Vein endothelial cell (primary cell): Measurements from ENCODE around the gene PELI2. TPM values are rescaled to one million over a fixed set of nuclear protein-coding genes. Genes with fewer than 3 reads are reported as not detected.

ENCODE experiments used
- total RNA-seq: library from RNA; depleted of rRNA; stranded (reverse); fragments of >200 nt; gene quantifications from 2 replicates; pipeline ENCODE4 v1.2.3, GENCODE V29; 2012

The PELI2 gene, protein sequence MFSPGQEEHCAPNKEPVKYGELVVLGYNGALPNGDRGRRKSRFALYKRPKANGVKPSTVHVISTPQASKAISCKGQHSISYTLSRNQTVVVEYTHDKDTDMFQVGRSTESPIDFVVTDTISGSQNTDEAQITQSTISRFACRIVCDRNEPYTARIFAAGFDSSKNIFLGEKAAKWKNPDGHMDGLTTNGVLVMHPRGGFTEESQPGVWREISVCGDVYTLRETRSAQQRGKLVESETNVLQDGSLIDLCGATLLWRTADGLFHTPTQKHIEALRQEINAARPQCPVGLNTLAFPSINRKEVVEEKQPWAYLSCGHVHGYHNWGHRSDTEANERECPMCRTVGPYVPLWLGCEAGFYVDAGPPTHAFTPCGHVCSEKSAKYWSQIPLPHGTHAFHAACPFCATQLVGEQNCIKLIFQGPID
- total RNA-seq, result 11.3 and 13.7 TPM in 2 replicates

DNA sequence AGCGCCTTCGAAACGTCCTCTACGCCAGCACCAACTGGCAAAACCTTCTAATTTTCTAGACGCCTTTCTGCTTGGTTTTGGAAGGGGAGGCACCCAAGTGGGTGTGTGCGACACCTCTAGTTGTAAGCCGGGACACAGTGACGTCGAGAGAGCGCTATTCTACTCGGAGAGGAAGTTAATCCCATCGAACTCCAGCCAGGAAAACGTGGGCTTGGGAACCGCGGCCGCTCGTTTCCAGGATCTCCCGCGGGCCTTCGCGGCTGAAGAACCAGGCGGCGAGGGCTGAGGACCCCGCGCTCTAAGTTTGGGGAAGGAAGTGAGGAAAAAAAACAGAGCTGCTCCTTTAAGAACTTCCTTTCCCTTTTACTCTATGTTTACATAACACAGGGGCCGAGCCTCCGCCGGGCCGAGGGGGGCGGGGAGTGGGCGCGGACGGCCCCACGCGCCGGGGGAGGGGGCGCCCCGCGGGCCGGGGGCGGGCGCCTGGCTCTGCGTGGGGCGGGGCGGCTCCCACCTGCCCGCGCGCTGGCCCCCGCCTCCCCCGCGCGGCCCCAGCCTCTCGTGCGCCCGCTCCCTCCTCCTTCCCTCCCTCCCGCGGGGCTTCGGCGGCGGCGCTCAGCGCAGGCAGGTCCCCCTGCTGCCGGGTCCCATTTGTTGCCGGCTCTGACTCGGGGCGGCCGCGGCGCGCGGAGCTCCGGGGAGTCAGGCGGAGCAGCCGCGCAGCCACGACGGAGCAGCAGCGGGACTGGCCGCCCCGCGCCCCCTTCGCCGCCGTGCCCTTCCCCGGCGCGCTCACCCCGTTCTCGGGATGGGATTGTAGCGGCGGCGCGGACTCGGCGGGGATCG is at the start of gene PELI2:
Gene PELI2, plus strand, starts transcription at position 647 of the 846 bp plus-strand sequence. CDS start 250 bp downstream, outside the sequence.

